ENCODE results near the gene TRIM3. TPM values are rescaled to one million over a fixed set of nuclear protein-coding genes. Genes with fewer than 3 reads are reported as not detected.

The TRIM3 gene
- polyA plus RNA-seq, 1 donor from 2014 or later, result 81.7 TPM

DNA sequence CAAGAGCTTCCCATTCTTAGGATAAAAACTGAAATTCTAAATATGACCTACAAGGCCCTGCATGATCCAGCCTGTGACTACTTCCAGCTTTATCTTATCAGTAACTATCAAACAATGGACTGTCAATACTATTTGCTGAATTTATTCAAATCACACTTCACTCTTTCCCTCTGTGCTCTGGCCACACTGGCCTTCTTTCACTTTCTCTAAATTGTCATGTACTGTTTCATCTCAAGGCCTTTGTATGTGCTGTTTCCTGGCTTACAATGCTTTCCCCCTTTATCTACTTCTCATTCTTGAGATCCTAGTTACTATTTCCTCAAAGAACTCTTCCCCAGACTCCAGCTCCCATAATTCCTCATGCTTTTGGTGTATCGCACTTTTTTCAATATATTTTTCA, 13.2 kb upstream of the TRIM3 start:
- no peak overlapping the region for H3K27ac ChIP-seq (ENCODE audit: low read length)
- TF ChIP-seq EZH2 (IDR thresholded peaks at IDR 0.05; ENCODE audit: borderline replicate concordance, insufficient read depth, low read length, poor library complexity, severe bottlenecking), result no peak
- TF ChIP-seq EP300 (conservative IDR thresholded peaks at IDR 0.05; ENCODE audit: poor library complexity, severe bottlenecking), result no peak
- no peak for TF ChIP-seq SMC3 (conservative IDR thresholded peaks at IDR 0.05; ENCODE audit: poor library complexity)
- TF ChIP-seq, protein P1, sequence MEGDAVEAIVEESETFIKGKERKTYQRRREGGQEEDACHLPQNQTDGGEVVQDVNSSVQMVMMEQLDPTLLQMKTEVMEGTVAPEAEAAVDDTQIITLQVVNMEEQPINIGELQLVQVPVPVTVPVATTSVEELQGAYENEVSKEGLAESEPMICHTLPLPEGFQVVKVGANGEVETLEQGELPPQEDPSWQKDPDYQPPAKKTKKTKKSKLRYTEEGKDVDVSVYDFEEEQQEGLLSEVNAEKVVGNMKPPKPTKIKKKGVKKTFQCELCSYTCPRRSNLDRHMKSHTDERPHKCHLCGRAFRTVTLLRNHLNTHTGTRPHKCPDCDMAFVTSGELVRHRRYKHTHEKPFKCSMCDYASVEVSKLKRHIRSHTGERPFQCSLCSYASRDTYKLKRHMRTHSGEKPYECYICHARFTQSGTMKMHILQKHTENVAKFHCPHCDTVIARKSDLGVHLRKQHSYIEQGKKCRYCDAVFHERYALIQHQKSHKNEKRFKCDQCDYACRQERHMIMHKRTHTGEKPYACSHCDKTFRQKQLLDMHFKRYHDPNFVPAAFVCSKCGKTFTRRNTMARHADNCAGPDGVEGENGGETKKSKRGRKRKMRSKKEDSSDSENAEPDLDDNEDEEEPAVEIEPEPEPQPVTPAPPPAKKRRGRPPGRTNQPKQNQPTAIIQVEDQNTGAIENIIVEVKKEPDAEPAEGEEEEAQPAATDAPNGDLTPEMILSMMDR (IDR thresholded peaks at IDR 0.05; ENCODE audit: poor library complexity, severe bottlenecking), result no peak
- TF ChIP-seq RAD21 (conservative IDR thresholded peaks at IDR 0.05), result no peak
- TF ChIP-seq TAF1 (IDR thresholded peaks at IDR 0.05; ENCODE audit: low read depth), result no peak
- TF ChIP-seq, protein P2, sequence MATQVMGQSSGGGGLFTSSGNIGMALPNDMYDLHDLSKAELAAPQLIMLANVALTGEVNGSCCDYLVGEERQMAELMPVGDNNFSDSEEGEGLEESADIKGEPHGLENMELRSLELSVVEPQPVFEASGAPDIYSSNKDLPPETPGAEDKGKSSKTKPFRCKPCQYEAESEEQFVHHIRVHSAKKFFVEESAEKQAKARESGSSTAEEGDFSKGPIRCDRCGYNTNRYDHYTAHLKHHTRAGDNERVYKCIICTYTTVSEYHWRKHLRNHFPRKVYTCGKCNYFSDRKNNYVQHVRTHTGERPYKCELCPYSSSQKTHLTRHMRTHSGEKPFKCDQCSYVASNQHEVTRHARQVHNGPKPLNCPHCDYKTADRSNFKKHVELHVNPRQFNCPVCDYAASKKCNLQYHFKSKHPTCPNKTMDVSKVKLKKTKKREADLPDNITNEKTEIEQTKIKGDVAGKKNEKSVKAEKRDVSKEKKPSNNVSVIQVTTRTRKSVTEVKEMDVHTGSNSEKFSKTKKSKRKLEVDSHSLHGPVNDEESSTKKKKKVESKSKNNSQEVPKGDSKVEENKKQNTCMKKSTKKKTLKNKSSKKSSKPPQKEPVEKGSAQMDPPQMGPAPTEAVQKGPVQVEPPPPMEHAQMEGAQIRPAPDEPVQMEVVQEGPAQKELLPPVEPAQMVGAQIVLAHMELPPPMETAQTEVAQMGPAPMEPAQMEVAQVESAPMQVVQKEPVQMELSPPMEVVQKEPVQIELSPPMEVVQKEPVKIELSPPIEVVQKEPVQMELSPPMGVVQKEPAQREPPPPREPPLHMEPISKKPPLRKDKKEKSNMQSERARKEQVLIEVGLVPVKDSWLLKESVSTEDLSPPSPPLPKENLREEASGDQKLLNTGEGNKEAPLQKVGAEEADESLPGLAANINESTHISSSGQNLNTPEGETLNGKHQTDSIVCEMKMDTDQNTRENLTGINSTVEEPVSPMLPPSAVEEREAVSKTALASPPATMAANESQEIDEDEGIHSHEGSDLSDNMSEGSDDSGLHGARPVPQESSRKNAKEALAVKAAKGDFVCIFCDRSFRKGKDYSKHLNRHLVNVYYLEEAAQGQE (IDR thresholded peaks at IDR 0.05; ENCODE audit: borderline replicate concordance), result no peak
- TF ChIP-seq MXI1 (conservative IDR thresholded peaks at IDR 0.05; ENCODE audit: poor library complexity, severe bottlenecking), result no peak
- TF ChIP-seq POLR2AphosphoS5 (IDR thresholded peaks at IDR 0.05), result no peak
- no peaks in the 10 kb centered on the region for H3F3A ChIP-seq (ENCODE audit: insufficient read depth, low read length, poor library complexity, severe bottlenecking)
- H2AFZ ChIP-seq (ENCODE audit: low read depth, low read length), result no peak overlapping the region
- H3K4me3 ChIP-seq (ENCODE audit: low read length), result no peak overlapping the region
- no peaks in the 10 kb centered on the region for H3K27me3 ChIP-seq (ENCODE audit: insufficient read depth, low read depth, low read length)
- H4K20me1 ChIP-seq (ENCODE audit: insufficient read depth), result no peaks in the 10 kb centered on the region
- no peaks in the 10 kb centered on the region for H3K36me3 ChIP-seq (ENCODE audit: insufficient read depth, low read length)
- H3K9ac ChIP-seq (ENCODE audit: low read length), result no peak overlapping the region
- H3K79me2 ChIP-seq (replicated peaks; ENCODE audit: insufficient read depth, low read length), result peaks cover 10% of the 10 kb centered on the region
- no peaks in the 10 kb centered on the region for H3K9me3 ChIP-seq (ENCODE audit: low read length)
- H3K4me2 ChIP-seq (ENCODE audit: low read length), result no peak overlapping the region
- no peaks in the 10 kb centered on the region for H3K9me2 ChIP-seq (ENCODE audit: insufficient read depth, low read length)

DNA sequence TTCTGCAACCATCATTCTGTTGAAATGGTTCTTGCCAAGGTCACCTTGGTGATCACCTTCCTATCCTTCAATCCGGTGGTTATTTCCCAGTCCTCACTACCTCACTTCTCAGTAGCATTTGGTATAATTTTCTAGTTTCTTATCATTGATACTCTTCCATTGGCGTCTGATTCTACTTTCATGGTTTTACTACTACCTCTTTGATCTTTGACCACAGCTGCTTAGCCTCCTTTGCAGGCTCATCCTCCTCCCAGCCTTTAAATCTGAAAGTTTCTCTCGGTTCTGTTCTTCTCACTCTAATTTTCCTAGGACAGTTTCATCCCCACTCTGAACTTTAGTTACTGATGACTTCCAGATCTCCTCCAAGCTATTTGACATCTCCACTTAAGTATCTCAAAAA, 12.5 kb upstream of the TRIM3 start:
- TF ChIP-seq MXI1 (conservative IDR thresholded peaks at IDR 0.05; ENCODE audit: poor library complexity, severe bottlenecking) (no peak), RAD21 (conservative IDR thresholded peaks at IDR 0.05) (no peak), POLR2AphosphoS5 (IDR thresholded peaks at IDR 0.05) (no peak), SMC3 (conservative IDR thresholded peaks at IDR 0.05; ENCODE audit: poor library complexity) (no peak), EZH2 (IDR thresholded peaks at IDR 0.05; ENCODE audit: borderline replicate concordance, insufficient read depth, low read length, poor library complexity, severe bottlenecking) (no peak), EP300 (conservative IDR thresholded peaks at IDR 0.05; ENCODE audit: poor library complexity, severe bottlenecking) (no peak), TAF1 (IDR thresholded peaks at IDR 0.05; ENCODE audit: low read depth) (no peak)
- TF ChIP-seq, protein P1 (IDR thresholded peaks at IDR 0.05; ENCODE audit: poor library complexity, severe bottlenecking), result no peak
- TF ChIP-seq, protein P2 (IDR thresholded peaks at IDR 0.05; ENCODE audit: borderline replicate concordance), result no peak
- Histone ChIP-seq H3K27ac (ENCODE audit: low read length) (no peak overlapping the region), H3K4me2 (ENCODE audit: low read length) (no peak overlapping the region)

More for the DNA sequence above, 12.5 kb upstream of the TRIM3 start:
- H3K4me3 ChIP-seq (ENCODE audit: low read length), result no peak overlapping the region
- H3K79me2 ChIP-seq (replicated peaks; ENCODE audit: insufficient read depth, low read length), result peaks cover 12% of the 10 kb centered on the region
- no peaks in the 10 kb centered on the region for H3K9me3 ChIP-seq (ENCODE audit: low read length)
- no peaks in the 10 kb centered on the region for H3K36me3 ChIP-seq (ENCODE audit: insufficient read depth, low read length)
- H4K20me1 ChIP-seq (ENCODE audit: insufficient read depth), result no peaks in the 10 kb centered on the region
- H3K9me2 ChIP-seq (ENCODE audit: insufficient read depth, low read length), result no peaks in the 10 kb centered on the region
- no peak overlapping the region for H3K9ac ChIP-seq (ENCODE audit: low read length)
- no peak overlapping the region for H2AFZ ChIP-seq (ENCODE audit: low read depth, low read length)
- no peaks in the 10 kb centered on the region for H3F3A ChIP-seq (ENCODE audit: insufficient read depth, low read length, poor library complexity, severe bottlenecking)
- H3K27me3 ChIP-seq (ENCODE audit: insufficient read depth, low read depth, low read length), result no peaks in the 10 kb centered on the region
